ENCODE measurements around the gene CDK14.

Gene CDK14

DNA sequence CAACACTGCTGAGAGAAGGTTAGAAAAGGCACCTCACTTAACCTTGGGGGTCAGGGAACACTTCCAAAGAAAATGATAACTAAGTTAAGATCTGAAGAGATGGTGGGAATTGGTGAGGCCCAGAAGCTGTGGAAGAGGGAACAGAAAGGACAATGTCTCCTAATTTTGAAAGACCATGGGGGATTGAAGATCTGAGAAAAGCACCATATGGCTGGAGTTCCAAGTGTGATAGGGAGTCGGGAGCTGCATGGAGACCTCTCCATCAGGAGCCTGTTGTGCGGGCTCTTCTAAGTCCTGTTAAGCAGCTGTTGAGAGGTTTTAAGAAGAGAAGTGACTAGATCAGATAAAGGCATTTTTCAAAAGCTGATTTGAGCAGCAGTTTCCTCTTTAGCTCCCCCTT lies 254.3 kb downstream of the CDK14 start:
- Histone ChIP-seq H3K36me3 (ENCODE audit: insufficient read depth, low read length) (peaks cover 40% of the 10 kb centered on the region; the same call in 1 of the 2 replicates), H3K9me3 (ENCODE audit: low read length) (no peaks in the 10 kb centered on the region), H4K20me1 (ENCODE audit: insufficient read depth, low read length) (no peaks in the 10 kb centered on the region), H3K79me2 (ENCODE audit: insufficient read depth, low read length) (peaks cover 23% of the 10 kb centered on the region), H3K27ac (ENCODE audit: low read depth, low read length, poor library complexity, severe bottlenecking) (no peak overlapping the region), H3K4me2 (ENCODE audit: low read length) (no peak overlapping the region), H3K9ac (ENCODE audit: low read length) (no peak overlapping the region), H2AFZ (ENCODE audit: low read length) (no peak overlapping the region), H3K4me1 (ENCODE audit: insufficient read depth, low read length, severe bottlenecking) (no peaks in the 10 kb centered on the region), H3F3A (ENCODE audit: insufficient read depth, low read length) (no peaks in the 10 kb centered on the region), H3K27me3 (ENCODE audit: insufficient read depth, low read length) (no peaks in the 10 kb centered on the region), H3K4me3 (ENCODE audit: low read depth, low read length, poor library complexity, severe bottlenecking) (no peak overlapping the region), H3K9me2 (ENCODE audit: low read depth, low read length) (no peaks in the 10 kb centered on the region)
- TF ChIP-seq, protein P1, sequence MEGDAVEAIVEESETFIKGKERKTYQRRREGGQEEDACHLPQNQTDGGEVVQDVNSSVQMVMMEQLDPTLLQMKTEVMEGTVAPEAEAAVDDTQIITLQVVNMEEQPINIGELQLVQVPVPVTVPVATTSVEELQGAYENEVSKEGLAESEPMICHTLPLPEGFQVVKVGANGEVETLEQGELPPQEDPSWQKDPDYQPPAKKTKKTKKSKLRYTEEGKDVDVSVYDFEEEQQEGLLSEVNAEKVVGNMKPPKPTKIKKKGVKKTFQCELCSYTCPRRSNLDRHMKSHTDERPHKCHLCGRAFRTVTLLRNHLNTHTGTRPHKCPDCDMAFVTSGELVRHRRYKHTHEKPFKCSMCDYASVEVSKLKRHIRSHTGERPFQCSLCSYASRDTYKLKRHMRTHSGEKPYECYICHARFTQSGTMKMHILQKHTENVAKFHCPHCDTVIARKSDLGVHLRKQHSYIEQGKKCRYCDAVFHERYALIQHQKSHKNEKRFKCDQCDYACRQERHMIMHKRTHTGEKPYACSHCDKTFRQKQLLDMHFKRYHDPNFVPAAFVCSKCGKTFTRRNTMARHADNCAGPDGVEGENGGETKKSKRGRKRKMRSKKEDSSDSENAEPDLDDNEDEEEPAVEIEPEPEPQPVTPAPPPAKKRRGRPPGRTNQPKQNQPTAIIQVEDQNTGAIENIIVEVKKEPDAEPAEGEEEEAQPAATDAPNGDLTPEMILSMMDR (IDR thresholded peaks at IDR 0.05; ENCODE audit: low read length), result no peak
- no peak for TF ChIP-seq EZH2 (IDR thresholded peaks at IDR 0.05; ENCODE audit: borderline replicate concordance, low read length)

DNA sequence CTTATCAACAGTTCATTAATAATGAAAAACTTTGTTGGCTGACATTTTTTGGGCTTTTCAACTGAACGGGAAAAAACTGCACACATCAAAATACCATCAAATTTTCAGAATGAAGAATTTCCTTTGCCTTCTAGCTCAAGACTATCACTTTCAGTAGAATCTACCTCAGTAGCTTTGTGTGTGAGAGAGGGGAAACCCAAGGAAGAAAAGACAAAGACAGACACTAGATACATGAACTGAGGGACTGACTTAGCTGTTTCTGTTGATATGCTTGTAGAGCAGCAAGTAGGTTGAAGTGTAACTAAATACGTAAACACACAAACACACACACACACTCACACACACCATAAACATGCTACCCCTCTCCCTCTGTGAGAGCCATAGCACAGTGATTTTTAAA lies 257.1 kb downstream of the CDK14 start:
- H3K27me3 ChIP-seq (ENCODE audit: insufficient read depth, low read length), result no peaks in the 10 kb centered on the region
- H3K9me2 ChIP-seq (ENCODE audit: low read depth, low read length), result no peaks in the 10 kb centered on the region
- H3K9me3 ChIP-seq (ENCODE audit: low read length), result no peaks in the 10 kb centered on the region
- no peaks in the 10 kb centered on the region for H4K20me1 ChIP-seq (ENCODE audit: insufficient read depth, low read length)
- H3K9ac ChIP-seq (ENCODE audit: low read length), result no peak overlapping the region
- no peak overlapping the region for H3K27ac ChIP-seq (ENCODE audit: low read depth, low read length, poor library complexity, severe bottlenecking)
- H2AFZ ChIP-seq (ENCODE audit: low read length), result no peak overlapping the region
- TF ChIP-seq, protein P1 (IDR thresholded peaks at IDR 0.05; ENCODE audit: low read length), result no peak
- no peak for TF ChIP-seq EZH2 (IDR thresholded peaks at IDR 0.05; ENCODE audit: borderline replicate concordance, low read length)
- H3K79me2 ChIP-seq (ENCODE audit: insufficient read depth, low read length), result peaks cover 32% of the 10 kb centered on the region
- H3K4me3 ChIP-seq (ENCODE audit: low read depth, low read length, poor library complexity, severe bottlenecking), result no peak overlapping the region
- H3K4me2 ChIP-seq (ENCODE audit: low read length), result no peak overlapping the region
- no peaks in the 10 kb centered on the region for H3F3A ChIP-seq (ENCODE audit: insufficient read depth, low read length)
- no peaks in the 10 kb centered on the region for H3K4me1 ChIP-seq (ENCODE audit: insufficient read depth, low read length, severe bottlenecking)
- H3K36me3 ChIP-seq (ENCODE audit: insufficient read depth, low read length), result peaks cover 26% of the 10 kb centered on the region; the same call in 1 of the 2 replicates

DNA sequence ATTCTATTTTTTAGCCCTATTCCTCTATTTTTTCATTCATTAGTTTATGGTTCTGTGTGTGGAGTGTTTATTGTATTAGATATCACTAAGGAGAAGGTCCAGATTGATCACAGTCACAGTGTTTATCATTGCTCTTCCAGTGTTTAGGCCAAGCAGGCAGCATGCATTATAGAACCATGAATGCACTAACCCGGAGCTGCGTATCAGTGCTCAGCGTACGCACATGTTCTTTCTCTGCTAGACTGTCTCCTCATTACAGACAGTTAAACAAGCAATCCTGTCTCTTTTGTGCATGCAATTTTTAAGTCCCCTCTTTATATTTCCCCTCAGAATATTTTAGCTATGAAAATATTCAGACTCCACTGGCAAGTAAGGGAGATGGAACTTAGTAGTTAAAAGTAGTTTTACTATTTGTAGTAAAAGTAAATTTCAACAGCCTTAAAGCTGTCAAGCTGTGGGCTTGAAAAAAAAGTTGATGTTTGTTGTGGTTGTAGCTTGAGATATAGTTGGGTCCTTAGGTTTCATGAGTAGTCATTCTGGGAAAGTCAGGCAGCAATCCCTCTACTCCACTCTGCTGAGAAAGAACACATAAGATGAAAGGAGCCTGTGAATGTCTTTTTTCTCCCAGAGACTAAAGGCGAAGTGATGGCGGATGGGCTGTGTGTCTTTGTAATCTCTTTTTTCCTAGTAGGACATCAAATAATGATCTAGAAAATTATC lies 260.4 kb downstream of the CDK14 start:
- Histone ChIP-seq H3K4me2 (ENCODE audit: low read length) (no peak overlapping the region), H4K20me1 (ENCODE audit: insufficient read depth, low read length) (no peaks in the 10 kb centered on the region), H3K9ac (ENCODE audit: low read length) (no peak overlapping the region), H3K4me3 (ENCODE audit: low read depth, low read length, poor library complexity, severe bottlenecking) (no peak overlapping the region), H3F3A (ENCODE audit: insufficient read depth, low read length) (no peaks in the 10 kb centered on the region), H3K36me3 (ENCODE audit: insufficient read depth, low read length) (peaks cover 33% of the 10 kb centered on the region), H3K79me2 (ENCODE audit: insufficient read depth, low read length) (peaks cover 38% of the 10 kb centered on the region), H3K9me2 (ENCODE audit: low read depth, low read length) (no peaks in the 10 kb centered on the region), H3K4me1 (ENCODE audit: insufficient read depth, low read length, severe bottlenecking) (no peaks in the 10 kb centered on the region), H3K27ac (ENCODE audit: low read depth, low read length, poor library complexity, severe bottlenecking) (no peak overlapping the region), H3K27me3 (ENCODE audit: insufficient read depth, low read length) (no peaks in the 10 kb centered on the region), H3K9me3 (ENCODE audit: low read length) (no peaks in the 10 kb centered on the region), H2AFZ (ENCODE audit: low read length) (no peak overlapping the region)
- TF ChIP-seq, protein P1 (IDR thresholded peaks at IDR 0.05; ENCODE audit: low read length), result no peak
- no peak for TF ChIP-seq EZH2 (IDR thresholded peaks at IDR 0.05; ENCODE audit: borderline replicate concordance, low read length)
